Measurements from ENCODE around the gene RABGAP1. TPM values are rescaled to one million over a fixed set of nuclear protein-coding genes. Genes with fewer than 3 reads are reported as not detected.

Gene RABGAP1
- total RNA-seq, 3 donors from 2014 or later (not counting 1 experiment from before 2014, with no cell fraction given): 37.4 to 49.2 (median 43.0) TPM

DNA sequence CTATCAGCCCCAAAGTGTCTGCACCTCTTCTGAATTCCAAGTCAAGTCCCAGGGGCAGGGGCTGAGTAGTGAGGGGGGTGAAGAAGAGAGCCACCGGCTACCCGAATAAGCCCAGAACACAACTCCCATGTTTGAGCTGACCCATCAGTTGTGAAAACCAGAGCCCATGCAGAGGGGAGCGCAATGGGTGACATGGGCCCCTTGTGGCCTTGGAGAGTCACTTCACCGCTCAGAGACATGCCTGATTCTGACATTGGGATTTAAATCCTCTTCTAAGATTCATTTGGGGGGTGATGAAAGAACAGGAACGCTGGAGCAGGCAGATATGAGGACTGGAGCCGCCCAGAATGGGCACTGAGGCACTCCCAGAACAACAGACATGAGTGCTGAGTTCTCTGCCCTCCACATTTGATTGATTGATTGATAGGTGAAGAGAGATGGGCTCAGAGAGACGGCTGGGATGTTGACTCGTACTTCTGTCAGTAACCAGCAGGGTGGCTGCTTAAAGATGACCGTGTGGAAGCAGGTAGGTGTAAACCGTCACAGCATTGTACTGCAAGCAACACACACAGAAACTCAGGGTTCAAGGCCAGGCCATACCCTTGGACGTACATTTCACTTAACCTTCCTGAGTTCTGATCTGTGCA lies 166.9 kb downstream of the RABGAP1 start:
- H3K36me3 ChIP-seq (ENCODE audit: control insufficient read depth, insufficient read depth, low read length): peaks cover 6% of the 10 kb centered on the region
- ATAC-seq (no peak), DNase-seq (no peak)
- no peak overlapping the region for H3K27ac ChIP-seq (ENCODE audit: low read length)
- no peak overlapping the region for H3K27ac Mint-ChIP-seq
- H3K36me3 Mint-ChIP-seq: no peaks in the 10 kb centered on the region
- no peak for TF ChIP-seq CTCF (IDR thresholded peaks at IDR 0.05)
- no peaks in the 10 kb centered on the region for H3K9me3 ChIP-seq (ENCODE audit: control insufficient read depth, insufficient read depth, low read length)
- peaks cover 5% of the 10 kb centered on the region for H3K4me1 ChIP-seq (ENCODE audit: control insufficient read depth, insufficient read depth, low read length)
- peaks cover 0 to 12% of the 10 kb centered on the region in 2 donors for H3K4me1 Mint-ChIP-seq
- WGBS (ENCODE audit: insufficient coverage): 88% methylated on average over 11 of the region's 11 CpGs
- H3K27me3 ChIP-seq (ENCODE audit: control insufficient read depth, insufficient read depth, low read length): no peaks in the 10 kb centered on the region
- H3K27me3 Mint-ChIP-seq (ENCODE audit: low read depth in 2 of 2): no peaks in the 10 kb centered on the region
- no peak overlapping the region for H3K4me3 ChIP-seq (ENCODE audit: low read length)
- no peak overlapping the region for H3K4me3 Mint-ChIP-seq
- H3K9me3 Mint-ChIP-seq: no peaks in the 10 kb centered on the region
- intact Hi-C loops (cut with micrococcal nuclease): no loop called here

DNA sequence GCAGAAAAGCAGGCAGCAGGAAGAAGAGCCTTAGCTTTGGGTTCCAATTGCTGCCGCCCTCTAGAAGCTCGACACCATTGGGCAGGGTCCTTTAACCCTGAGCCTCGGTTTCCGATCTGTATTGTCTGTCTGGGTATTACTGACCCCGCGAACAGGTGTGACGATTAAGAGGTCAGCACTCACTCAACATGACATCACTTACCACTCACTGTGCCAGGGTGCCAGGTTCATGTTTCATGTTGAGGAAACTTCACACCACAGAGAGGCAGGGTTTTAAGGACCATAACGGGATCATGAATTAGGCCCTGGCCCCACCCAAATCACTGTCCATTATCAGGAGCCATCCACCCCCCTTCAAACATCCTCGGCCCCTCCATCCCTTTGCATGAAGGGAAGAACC lies 168.2 kb downstream of the RABGAP1 start:
- peaks cover 0 to 12% of the 10 kb centered on the region in 2 donors for H3K4me1 Mint-ChIP-seq
- intact Hi-C loops (cut with micrococcal nuclease): no loop called here
- TF ChIP-seq CTCF (IDR thresholded peaks at IDR 0.05): no peak
- H3K4me3 Mint-ChIP-seq: no peak overlapping the region
- no peak overlapping the region for H3K4me3 ChIP-seq (ENCODE audit: low read length)
- H3K9me3 ChIP-seq (ENCODE audit: control insufficient read depth, insufficient read depth, low read length): no peaks in the 10 kb centered on the region
- no peaks in the 10 kb centered on the region for H3K27me3 ChIP-seq (ENCODE audit: control insufficient read depth, insufficient read depth, low read length)
- H3K27me3 Mint-ChIP-seq (ENCODE audit: low read depth in 2 of 2): no peaks in the 10 kb centered on the region
- H3K9me3 Mint-ChIP-seq: no peaks in the 10 kb centered on the region
- DNase-seq (no peak), ATAC-seq (no peak)
- H3K4me1 ChIP-seq (ENCODE audit: control insufficient read depth, insufficient read depth, low read length): peaks cover 5% of the 10 kb centered on the region
- no peak overlapping the region for H3K27ac Mint-ChIP-seq
- H3K36me3 Mint-ChIP-seq: no peaks in the 10 kb centered on the region
- peaks cover 2% of the 10 kb centered on the region for H3K36me3 ChIP-seq (ENCODE audit: control insufficient read depth, insufficient read depth, low read length)
- no peak overlapping the region for H3K27ac ChIP-seq (ENCODE audit: low read length)
- WGBS (ENCODE audit: insufficient coverage): 92% methylated on average over 9 of the region's 9 CpGs

- no peak overlapping the region for H3K4me3 Mint-ChIP-seq
- TF ChIP-seq CTCF (IDR thresholded peaks at IDR 0.05): no peak
- no peaks in the 10 kb centered on the region for H3K36me3 Mint-ChIP-seq
- intact Hi-C loops (cut with micrococcal nuclease): no loop called here
- H3K36me3 ChIP-seq (ENCODE audit: control insufficient read depth, insufficient read depth, low read length): peaks cover 2% of the 10 kb centered on the region
- no peaks in the 10 kb centered on the region for H3K27me3 ChIP-seq (ENCODE audit: control insufficient read depth, insufficient read depth, low read length)
- no peaks in the 10 kb centered on the region for H3K9me3 ChIP-seq (ENCODE audit: control insufficient read depth, insufficient read depth, low read length)
- ATAC-seq (no peak), DNase-seq (no peak)
- WGBS (ENCODE audit: insufficient coverage): 96% methylated on average over 14 of the region's 15 CpGs
- no peaks in the 10 kb centered on the region for H3K9me3 Mint-ChIP-seq
- no peak overlapping the region for H3K27ac Mint-ChIP-seq
- peaks cover 5% of the 10 kb centered on the region for H3K4me1 ChIP-seq (ENCODE audit: control insufficient read depth, insufficient read depth, low read length)
- H3K4me3 ChIP-seq (ENCODE audit: low read length): no peak overlapping the region
- no peak overlapping the region for H3K27ac ChIP-seq (ENCODE audit: low read length)
- no peaks in the 10 kb centered on the region for H3K27me3 Mint-ChIP-seq (ENCODE audit: low read depth in 2 of 2)
- peaks cover 0 to 12% of the 10 kb centered on the region in 2 donors for H3K4me1 Mint-ChIP-seq
Observed at GRCh38 chr9:123109540-123110279, 168.9 kb downstream of the RABGAP1 start.
